Lower lobe of right lung (tissue), 2 donors: ENCODE measurements around the gene LDHD. TPM values are rescaled to one million over a fixed set of nuclear protein-coding genes. Genes with fewer than 3 reads are reported as not detected.

Experiments used
- ATAC-seq, 2 donors: fragments of 200-7000 bp; cut with Tn5 transposase; one replicate each; pipeline ENCODE4 v1.9.1; 2020 to 2022; ENCODE audit warnings: mild to moderate bottlenecking in 2 of 2, moderate library complexity in 2 of 2
- DNase-seq: peaks from one replicate; pipeline ENCODE4 v3.0.0-alpha.2; 2020
- H3K27ac ChIP-seq: fragments of 200-600 bp; one replicate; pipeline ENCODE4 v1.8.0; 2022
- H3K27me3 ChIP-seq: fragments of 200-600 bp; one replicate; pipeline ENCODE4 v1.8.0; 2022; ENCODE audit warnings: low read depth
- H3K36me3 ChIP-seq: fragments of 200-600 bp; one replicate; pipeline ENCODE4 v1.8.0; 2022; ENCODE audit warnings: mild to moderate bottlenecking
- H3K4me1 ChIP-seq: fragments of 200-600 bp; one replicate; pipeline ENCODE4 v1.8.0; 2022
- H3K4me3 ChIP-seq: fragments of 200-600 bp; one replicate; pipeline ENCODE4 v1.8.0; 2022; ENCODE audit warnings: mild to moderate bottlenecking
- H3K9me3 ChIP-seq: fragments of 200-600 bp; one replicate; pipeline ENCODE4 v1.8.0; 2022
- intact Hi-C: fragments of 100-400 bp; cut with DNase I; formaldehyde crosslinking; loops from one replicate; pipeline ENCODE4 v1.11.0; 2022
- total RNA-seq: library from RNA; stranded (reverse); fragmentation: NEBNext Ultra II Directional; extraction: Animal tissue kit (Norgen Biotek cat#: 25700); gene quantifications from one replicate; pipeline ENCODE4 v1.2.1, GENCODE V29; 2021
- TF ChIP-seq, protein P1 (sequence below): fragments of 200-600 bp; IDR thresholded peaks from one replicate; pipeline ENCODE4 v1.8.0; 2022; ENCODE audit warnings: antibody characterized with exemption, mild to moderate bottlenecking
- donor health status: DM: no; HTN: yes; CAD: no; lungs with severe emphysema.

The LDHD gene
- total RNA-seq, 1 donor from 2014 or later = 13.2 TPM

GRCh38 chr16:75073545-75074303 is 42.9 kb downstream of the LDHD start:
- TF ChIP-seq, protein P1, sequence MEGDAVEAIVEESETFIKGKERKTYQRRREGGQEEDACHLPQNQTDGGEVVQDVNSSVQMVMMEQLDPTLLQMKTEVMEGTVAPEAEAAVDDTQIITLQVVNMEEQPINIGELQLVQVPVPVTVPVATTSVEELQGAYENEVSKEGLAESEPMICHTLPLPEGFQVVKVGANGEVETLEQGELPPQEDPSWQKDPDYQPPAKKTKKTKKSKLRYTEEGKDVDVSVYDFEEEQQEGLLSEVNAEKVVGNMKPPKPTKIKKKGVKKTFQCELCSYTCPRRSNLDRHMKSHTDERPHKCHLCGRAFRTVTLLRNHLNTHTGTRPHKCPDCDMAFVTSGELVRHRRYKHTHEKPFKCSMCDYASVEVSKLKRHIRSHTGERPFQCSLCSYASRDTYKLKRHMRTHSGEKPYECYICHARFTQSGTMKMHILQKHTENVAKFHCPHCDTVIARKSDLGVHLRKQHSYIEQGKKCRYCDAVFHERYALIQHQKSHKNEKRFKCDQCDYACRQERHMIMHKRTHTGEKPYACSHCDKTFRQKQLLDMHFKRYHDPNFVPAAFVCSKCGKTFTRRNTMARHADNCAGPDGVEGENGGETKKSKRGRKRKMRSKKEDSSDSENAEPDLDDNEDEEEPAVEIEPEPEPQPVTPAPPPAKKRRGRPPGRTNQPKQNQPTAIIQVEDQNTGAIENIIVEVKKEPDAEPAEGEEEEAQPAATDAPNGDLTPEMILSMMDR = no peak
- ATAC-seq (no peak), DNase-seq (no peak)
- no peaks in the 10 kb centered on the region for H3K9me3 ChIP-seq
- intact Hi-C loops = no loop called here
- H3K27ac ChIP-seq = no peak overlapping the region
- H3K4me3 ChIP-seq = no peak overlapping the region
- H3K36me3 ChIP-seq = no peaks in the 10 kb centered on the region
- no peaks in the 10 kb centered on the region for H3K27me3 ChIP-seq
- peaks cover 24% of the 10 kb centered on the region for H3K4me1 ChIP-seq

DNA sequence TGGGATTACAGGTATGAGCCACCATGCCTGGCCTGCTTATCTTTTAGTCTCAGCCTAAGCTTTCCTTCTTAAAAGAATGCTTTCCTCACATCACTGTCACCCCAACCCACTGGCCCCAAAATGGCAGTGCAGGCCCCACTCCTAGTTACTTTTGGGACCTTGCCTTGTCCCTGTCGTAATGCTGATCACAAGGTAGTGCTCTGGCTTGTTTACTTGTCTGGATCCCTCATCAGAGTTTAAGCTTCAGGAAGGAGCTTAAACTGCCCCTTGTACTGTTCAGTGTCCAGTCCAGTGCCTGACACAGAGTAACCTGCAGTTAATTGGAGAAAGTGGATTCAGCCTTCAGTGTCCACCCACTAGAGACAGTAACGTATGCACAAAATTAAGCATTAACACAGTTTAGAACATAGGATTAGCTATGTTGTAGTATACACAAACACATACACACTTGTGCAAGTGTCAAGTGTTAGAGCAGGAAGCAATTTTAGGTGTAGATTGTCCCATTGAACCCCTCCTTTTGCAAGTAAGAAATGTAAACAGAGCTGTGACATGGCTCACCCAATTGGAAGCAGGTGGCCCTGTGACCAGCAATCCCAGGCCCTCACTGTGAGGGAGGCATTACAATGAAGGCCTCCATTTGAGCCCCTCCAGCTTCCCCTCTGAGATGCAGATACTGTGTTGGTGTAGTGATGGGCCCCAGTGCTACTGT is 44.2 kb downstream of the LDHD start:
- H3K36me3 ChIP-seq = no peaks in the 10 kb centered on the region
- H3K27ac ChIP-seq = no peak overlapping the region
- TF ChIP-seq, protein P1 = no peak
- no peaks in the 10 kb centered on the region for H3K9me3 ChIP-seq
- H3K4me1 ChIP-seq = peaks cover 29% of the 10 kb centered on the region
- H3K27me3 ChIP-seq = no peaks in the 10 kb centered on the region
- intact Hi-C loops = no loop called here
- DNase-seq (no peak), ATAC-seq (no peak)
- H3K4me3 ChIP-seq = no peak overlapping the region

GRCh38 chr16:75071621-75072020 is 45.0 kb downstream of the LDHD start:
- Histone ChIP-seq H3K4me1 (peaks cover 29% of the 10 kb centered on the region), H3K9me3 (no peaks in the 10 kb centered on the region), H3K27me3 (no peaks in the 10 kb centered on the region), H3K4me3 (no peak overlapping the region), H3K36me3 (no peaks in the 10 kb centered on the region), H3K27ac (no peak overlapping the region)
- DNase-seq = no peak
- TF ChIP-seq, protein P1 = no peak
- ATAC-seq = no peak
- intact Hi-C loops = no loop called here

GRCh38 chr16:75070012-75070841 is 46.4 kb downstream of the LDHD start:
- H3K27ac ChIP-seq = no peak overlapping the region
- DNase-seq (no peak), ATAC-seq (no peak)
- intact Hi-C loops = no loop called here
- no peak overlapping the region for H3K4me3 ChIP-seq
- no peaks in the 10 kb centered on the region for H3K36me3 ChIP-seq
- H3K4me1 ChIP-seq = peaks cover 30% of the 10 kb centered on the region
- TF ChIP-seq, protein P1 = no peak
- H3K27me3 ChIP-seq = no peaks in the 10 kb centered on the region
- H3K9me3 ChIP-seq = no peaks in the 10 kb centered on the region
